Stimulated activated CD4-positive, alpha-beta T cell treated with anti-CD3 and anti-CD28 coated beads, Interleukin-4, amount 100 ng/mL, for 4 hours (primary cell): Measurements from ENCODE around the gene RRP36.
A peak's percentile ranks its signal among the peaks of the same experiment; 100 is the strongest.

ENCODE experiments used
- DNase-seq, 2 experiments: peaks; one replicate each; pipeline ENCODE4 v3.0.0-alpha.2; 2020

Gene RRP36

GRCh38 chr6:43007126-43007525, 14.3 kb upstream of the RRP36 start:
- DNase-seq: no peak

DNA sequence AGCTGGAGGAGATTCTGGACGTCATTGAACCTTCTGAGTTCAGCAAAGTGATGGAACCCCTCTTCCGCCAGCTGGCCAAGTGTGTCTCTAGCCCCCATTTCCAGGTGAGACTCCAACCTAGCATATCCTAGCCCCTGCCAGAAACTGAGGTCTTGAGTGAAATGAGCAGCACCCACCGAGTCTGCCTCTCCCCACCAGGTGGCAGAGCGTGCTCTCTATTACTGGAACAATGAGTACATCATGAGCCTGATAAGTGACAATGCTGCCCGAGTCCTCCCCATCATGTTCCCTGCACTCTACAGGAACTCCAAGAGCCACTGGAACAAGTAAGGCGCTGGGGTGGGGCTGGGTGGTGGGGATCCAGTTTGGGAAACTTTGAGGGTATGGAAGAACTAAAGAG, 12.3 kb upstream of the RRP36 start:
- peak; percentile 20 to 30 for DNase-seq

- no peak for DNase-seq
Observed at GRCh38 chr6:43011207-43011606, 10.2 kb upstream of the RRP36 start.

DNA sequence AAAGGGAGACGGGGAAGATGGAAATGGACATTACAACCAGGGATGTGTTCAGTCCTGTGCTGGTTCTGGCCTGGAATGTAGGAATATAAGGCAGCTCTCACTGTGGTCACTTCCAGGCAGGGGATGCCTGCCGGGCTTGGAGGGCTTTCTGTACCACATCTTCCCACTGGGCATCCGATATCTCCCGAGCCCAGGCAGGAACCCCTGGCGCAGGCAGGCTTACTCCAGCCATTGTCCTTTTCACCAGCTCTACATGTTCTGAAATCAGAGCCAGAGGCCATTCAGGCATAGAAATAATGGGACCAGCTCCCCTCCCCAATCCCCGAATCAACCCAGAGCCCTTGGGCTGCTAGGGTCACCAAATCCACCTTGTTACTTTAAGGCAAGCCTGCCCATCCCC, 9.1 kb upstream of the RRP36 start:
- DNase-seq: no peak

- DNase-seq: no peak
Observed at GRCh38 chr6:43013097-43013842, 8.2 kb upstream of the RRP36 start.

- peak; percentile 96 to 99 for DNase-seq
Observed at GRCh38 chr6:43013843-43014433, 7.5 kb upstream of the RRP36 start, which contains the start of the genes KLHDC3 and MEA1. Gene KLHDC3 (plus strand): TSS chr6:43014249. CDS start chr6:43017193, 2,944 bp downstream. Gene MEA1 (minus strand): TSS chr6:43013946. CDS start chr6:43013813, 133 bp downstream.

DNA sequence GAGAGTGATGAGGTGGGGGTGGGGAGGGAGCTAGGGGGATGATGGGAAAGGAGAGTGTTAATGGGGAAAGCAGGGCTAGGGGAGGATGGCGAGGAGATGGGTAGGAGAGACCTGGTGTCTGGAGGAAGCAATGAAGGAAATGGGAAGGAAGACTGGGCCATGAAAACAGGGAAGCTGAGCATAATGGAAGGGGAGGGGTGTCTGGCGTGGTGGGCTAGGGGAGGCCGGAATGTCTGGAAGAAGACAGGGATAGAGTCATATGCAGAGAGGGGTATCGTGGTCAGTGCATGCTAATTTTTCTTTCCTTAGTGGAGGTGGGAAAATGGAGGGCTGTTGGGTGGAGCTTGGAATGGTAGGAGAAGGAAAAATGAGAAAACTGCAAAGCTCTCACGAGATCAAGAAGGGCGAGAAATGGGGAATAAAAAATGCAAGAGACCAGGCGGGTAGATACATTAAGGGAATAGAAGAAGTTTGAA, 7.0 kb upstream of the RRP36 start:
- DNase-seq: no peak

DNA sequence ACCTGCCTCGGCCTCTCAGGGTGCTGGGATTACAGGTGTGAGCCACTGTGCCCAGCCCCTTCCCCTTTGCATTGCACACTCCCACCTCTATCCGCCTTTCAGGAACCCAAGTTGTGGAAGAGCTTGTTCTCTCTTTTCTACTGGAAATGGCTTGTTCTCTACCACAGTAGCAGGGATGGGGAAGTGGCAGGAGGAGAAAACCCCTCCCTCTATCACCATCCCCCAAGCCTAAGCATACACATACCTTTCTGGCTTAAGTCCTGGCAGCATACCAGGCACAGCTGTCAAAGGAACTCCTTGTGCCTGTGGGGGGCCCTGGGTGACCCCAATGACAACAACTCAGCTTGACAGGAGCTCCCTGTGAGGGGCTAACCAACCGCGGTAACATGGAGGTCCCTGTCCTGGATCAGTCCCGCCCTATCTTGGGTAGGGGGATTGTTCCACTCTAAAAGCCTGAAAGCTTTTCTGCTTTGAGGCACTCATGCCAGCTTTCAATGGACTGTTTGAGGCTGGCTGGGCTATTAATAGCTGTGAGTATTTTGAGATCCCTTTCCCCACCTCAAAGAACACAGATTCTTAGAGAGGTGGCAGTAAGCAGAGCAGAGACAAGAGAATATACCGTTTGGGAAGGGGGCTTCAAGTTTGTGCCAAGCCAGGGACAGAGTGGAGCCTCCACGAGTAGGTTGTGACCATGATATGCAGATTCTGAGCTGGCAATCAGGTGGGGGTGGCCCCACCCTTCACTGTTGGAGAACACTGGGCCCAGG, 5.1 kb upstream of the RRP36 start:
- DNase-seq: no peak

GRCh38 chr6:43016943-43017334, 4.5 kb upstream of the RRP36 start:
- no peak for DNase-seq

- no peak for DNase-seq
Observed at GRCh38 chr6:43019152-43019551, 2.3 kb upstream of the RRP36 start.

DNA sequence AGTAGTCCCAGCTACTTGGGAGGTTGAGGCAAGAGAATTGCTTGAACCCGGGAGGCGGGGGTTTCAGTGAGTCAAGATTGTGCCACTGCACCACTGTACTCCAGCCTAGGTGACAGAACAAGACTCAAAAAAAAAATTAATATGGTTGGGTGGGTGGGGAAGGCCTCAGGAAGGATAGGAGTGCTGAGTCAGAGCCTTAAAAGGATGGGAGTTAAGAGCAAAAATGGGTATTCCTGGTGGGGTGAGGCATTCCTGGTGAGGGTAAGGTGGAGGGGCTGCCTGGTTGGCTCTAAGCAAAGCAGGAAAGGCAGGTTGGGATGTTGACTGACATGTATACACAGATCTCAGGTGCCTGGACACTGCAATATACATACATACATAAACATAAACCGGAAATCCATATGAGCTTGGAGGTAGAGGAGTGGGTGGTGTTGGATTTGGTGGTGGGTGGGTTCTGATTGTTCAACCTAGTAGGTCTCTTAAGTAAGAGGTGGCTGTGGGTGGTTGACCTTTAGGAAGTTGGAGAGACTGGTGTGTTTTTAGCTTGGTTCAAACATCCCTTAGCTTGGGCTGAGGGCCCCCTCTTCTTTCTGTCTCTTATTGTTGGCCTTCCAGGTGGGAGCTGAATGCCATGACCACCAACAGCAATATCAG, 1.2 kb upstream of the RRP36 start:
- no peak for DNase-seq

GRCh38 chr6:43020847-43021246, 576 bp upstream of the RRP36 start:
- no peak for DNase-seq

GRCh38 chr6:43024436-43024835, 3.0 kb downstream of the RRP36 start:
- no peak for DNase-seq

DNA sequence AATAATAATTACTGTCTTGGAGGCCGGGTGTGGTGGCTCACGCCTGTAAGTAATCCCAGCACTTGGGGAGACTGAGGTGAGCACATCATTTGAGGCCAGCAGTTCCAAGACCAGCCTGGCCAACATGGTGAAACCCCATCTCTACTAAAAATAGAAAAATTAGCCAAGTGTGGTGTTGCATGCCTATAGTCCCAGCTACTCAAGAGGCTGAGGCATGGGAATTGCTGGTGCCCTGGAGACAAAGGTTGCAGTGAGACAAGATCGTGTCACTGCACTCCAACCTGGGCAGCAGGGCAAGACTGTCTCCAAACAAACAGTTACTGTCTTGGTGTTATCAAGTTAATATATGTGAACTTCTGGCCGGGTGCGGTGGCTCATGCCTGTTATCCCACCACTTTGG, 4.9 kb downstream of the RRP36 start:
- no peak for DNase-seq

DNA sequence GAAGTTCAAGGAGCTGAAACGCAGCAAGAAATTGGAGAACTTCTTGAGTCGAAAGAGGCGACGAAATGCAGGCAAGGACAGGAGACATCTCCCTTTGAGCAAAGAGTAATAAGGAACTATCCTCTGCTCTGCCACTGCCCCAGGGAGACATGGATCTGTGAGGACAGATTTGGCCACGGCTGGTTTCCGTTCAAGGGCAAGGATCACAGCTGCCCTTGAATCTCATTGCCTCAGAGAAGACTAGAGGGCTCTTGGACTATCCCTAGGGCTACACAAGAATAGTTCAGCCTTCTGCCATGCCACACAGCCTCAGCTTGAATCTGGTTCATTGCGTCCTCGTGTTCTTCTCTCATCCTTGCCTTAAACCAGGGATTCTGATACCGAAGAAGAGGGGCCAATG, 7.7 kb downstream of the RRP36 start:
- DNase-seq: no peak

GRCh38 chr6:43032326-43032725, 10.9 kb downstream of the RRP36 start:
- no peak for DNase-seq

DNA sequence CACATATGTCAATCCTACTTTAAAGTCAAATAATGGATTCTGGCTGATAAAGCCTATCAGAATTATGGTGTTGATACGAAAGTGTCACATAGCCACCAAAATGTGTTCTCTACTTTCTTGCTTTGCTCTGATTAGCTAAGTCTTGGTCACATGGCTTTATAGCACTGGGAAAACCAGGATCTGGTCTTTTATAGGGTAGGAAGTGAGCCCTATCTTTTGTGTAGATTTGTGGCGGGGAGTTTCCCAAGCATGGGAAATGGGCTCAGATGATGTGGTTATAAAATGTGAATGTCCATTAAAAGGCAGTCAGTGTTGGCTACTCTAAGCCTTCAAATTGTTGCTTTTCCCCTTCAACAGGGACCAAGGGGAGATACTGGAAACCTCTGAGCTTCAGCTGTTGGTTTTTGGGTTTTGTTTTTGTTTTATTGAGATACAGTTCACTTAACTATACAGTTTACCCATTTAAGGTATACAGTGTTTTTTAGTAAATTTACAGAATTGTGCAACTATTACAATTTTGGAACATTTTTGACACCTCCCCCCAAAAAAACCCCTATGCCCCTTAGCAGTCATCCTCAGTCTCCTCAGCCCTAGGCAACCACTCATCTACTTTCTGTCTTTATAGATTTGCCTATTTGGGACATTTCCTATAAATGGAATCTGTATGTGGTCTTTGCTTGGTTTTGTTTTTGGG, 12.2 kb downstream of the RRP36 start:
- no peak for DNase-seq

GRCh38 chr6:43034190-43034525, 12.7 kb downstream of the RRP36 start:
- no peak for DNase-seq

DNA sequence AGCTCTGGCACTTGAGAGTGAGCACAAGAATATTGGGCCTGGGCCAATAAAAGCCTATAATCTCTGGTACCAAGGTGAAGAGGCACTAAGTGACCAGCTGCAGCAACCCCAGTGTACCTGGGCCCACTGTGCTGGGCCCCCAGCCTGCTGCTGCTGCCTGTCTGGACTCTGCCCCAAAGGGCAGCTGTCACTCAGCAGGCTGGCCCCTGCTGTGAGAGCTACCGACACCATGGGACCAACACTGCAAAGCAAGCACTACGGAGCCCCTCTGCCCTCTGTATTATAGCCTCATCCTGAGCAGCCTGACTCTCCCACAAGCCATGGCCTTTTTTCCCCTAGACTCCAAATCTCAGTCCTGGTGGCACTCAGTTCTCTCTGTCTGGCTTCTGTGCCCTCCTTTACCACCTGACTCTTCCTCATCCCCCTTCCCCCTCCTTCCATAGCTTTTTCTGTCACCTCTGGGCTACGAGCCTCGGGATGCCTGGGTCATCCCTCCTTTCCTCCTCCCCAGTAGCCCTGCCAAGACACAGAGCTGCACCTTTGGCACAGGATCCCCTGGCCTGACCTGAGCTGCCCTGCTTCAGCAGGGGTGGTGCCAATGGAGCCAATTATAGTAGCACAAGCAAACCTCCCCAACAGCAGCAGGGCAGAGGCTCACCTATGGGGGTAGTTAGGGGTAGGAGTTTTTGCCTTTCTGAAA, 14.2 kb downstream of the RRP36 start:
- DNase-seq: no peak

- DNase-seq: no peak
Observed at GRCh38 chr6:43036712-43037111, 15.3 kb downstream of the RRP36 start.

DNA sequence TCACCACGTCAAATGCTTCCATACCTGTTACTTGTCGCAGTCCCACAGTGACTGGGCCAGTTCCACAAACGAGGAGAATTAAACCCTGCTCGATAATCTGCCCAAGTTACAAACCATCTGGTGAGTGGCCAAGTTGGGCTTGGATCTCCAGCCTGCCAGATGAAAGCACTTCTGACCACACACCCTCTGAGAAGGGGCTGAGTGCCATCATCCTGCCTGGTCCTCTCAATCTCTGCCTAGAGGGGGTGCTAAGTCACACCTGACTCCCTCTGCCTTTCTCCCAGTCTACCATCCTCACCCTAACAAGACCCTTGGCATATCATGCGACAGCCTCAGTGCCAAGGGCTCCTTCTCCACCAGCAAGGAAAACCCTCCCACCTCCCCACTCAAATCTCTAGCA, 15.8 kb downstream of the RRP36 start:
- no peak for DNase-seq

- DNase-seq: no peak
Observed at GRCh38 chr6:43037706-43038105, 16.3 kb downstream of the RRP36 start.
